WTC11 (cell line): ENCODE results near the gene BACE2. TPM values are rescaled to one million over a fixed set of nuclear protein-coding genes. Genes with fewer than 3 reads are reported as not detected.

Experiments used
- ATAC-seq: fragments of 200-7000 bp; cut with Tn5 transposase; 2 replicates; pipeline ENCODE4 v1.10.0; 2021; ENCODE audit warnings: mild to moderate bottlenecking, moderate library complexity
- CTCF ChIA-PET: fragments of 300-600 bp; sonication (Branson Sonifier 250); formaldehyde crosslinking; loops from one replicate; lab custom pipeline; 2021; ENCODE audit warnings: antibody characterized with exemption; lab: Charles Lee
- POLR2A ChIA-PET: fragments of 350-600 bp; sonication (Branson Sonifier 250); formaldehyde crosslinking; loops from one replicate; lab custom pipeline; 2021; ENCODE audit warnings: antibody characterized with exemption; lab: Charles Lee
- DNase-seq: peaks from one replicate; pipeline ENCODE4 v3.0.0; 2021; ENCODE audit warnings: low spot score
- H3K27ac Mint-ChIP-seq: 2 replicates; pipeline ENCODE4 v1.8.0; 2021; ENCODE audit warnings: mixed read lengths
- H3K27me3 Mint-ChIP-seq: 2 replicates; pipeline ENCODE4 v1.8.0; 2021; ENCODE audit warnings: low read depth, mild to moderate bottlenecking, moderate library complexity, mixed read lengths
- H3K36me3 Mint-ChIP-seq: 2 replicates; pipeline ENCODE4 v1.8.0; 2021; ENCODE audit warnings: mixed read lengths
- H3K4me1 Mint-ChIP-seq: 2 replicates; pipeline ENCODE4 v1.8.0; 2022; ENCODE audit warnings: mixed read lengths
- H3K4me3 Mint-ChIP-seq: 2 replicates; pipeline ENCODE4 v1.8.0; 2021; ENCODE audit warnings: mild to moderate bottlenecking, moderate library complexity, mixed read lengths
- H3K9me3 Mint-ChIP-seq: 2 replicates; pipeline ENCODE4 v1.8.0; 2021; ENCODE audit warnings: mixed read lengths
- AFF4 ChIP-seq: sonication (generic); formaldehyde crosslinking; IDR thresholded peaks from 2 replicates; pipeline ENCODE4 v1.8.1; 2023; ENCODE audit warnings: mild to moderate bottlenecking, missing genetic modification reagents, borderline replicate concordance
- ATF3 ChIP-seq: sonication (generic); formaldehyde crosslinking; conservative IDR thresholded peaks from 2 replicates; pipeline ENCODE4 v1.8.1; 2022; ENCODE audit warnings: mild to moderate bottlenecking, missing genetic modification reagents
- CBFB ChIP-seq: sonication (generic); formaldehyde crosslinking; IDR thresholded peaks from 2 replicates; pipeline ENCODE4 v1.8.1; 2022; ENCODE audit warnings: mild to moderate bottlenecking, low read depth, missing genetic modification reagents
- CREM ChIP-seq: sonication (generic); formaldehyde crosslinking; IDR thresholded peaks from 2 replicates; pipeline ENCODE4 v1.8.1; 2022; ENCODE audit warnings: mild to moderate bottlenecking, missing genetic modification reagents, moderate library complexity
- CTCF ChIP-seq: fragments of 200-600 bp; IDR thresholded peaks from 2 replicates; pipeline ENCODE4 v1.8.0; 2022; ENCODE audit warnings: antibody characterized with exemption
- ESRRA ChIP-seq: sonication (generic); formaldehyde crosslinking; IDR thresholded peaks from 2 replicates; pipeline ENCODE4 v1.8.1; 2022; ENCODE audit warnings: mild to moderate bottlenecking, missing genetic modification reagents, borderline replicate concordance
- FOXJ3 ChIP-seq: sonication (generic); formaldehyde crosslinking; IDR thresholded peaks from 2 replicates; pipeline ENCODE4 v1.9.0; 2021; ENCODE audit warnings: missing genetic modification reagents, mild to moderate bottlenecking, borderline replicate concordance
- FOXK1 ChIP-seq: sonication (generic); formaldehyde crosslinking; IDR thresholded peaks from 2 replicates; pipeline ENCODE4 v1.8.0; 2022; ENCODE audit warnings: mild to moderate bottlenecking, moderate library complexity, missing genetic modification reagents
- GABPB1 ChIP-seq: sonication (generic); formaldehyde crosslinking; IDR thresholded peaks from 2 replicates; pipeline ENCODE4 v1.8.1; 2023; ENCODE audit warnings: mild to moderate bottlenecking, missing genetic modification reagents
- HMGA2 ChIP-seq: fragments of 250-450 bp; sonication (Bioruptor Pico); IDR thresholded peaks from 2 replicates; pipeline ENCODE4 v1.4.0; 2021; ENCODE audit warnings: mild to moderate bottlenecking, moderate library complexity
- KAT7 ChIP-seq: sonication (generic); formaldehyde crosslinking; IDR thresholded peaks from 2 replicates; pipeline ENCODE4 v1.8.1; 2023; ENCODE audit warnings: missing genetic modification reagents, mild to moderate bottlenecking, borderline replicate concordance
- NFATC4 ChIP-seq: fragments of 250-450 bp; sonication (Bioruptor Pico); IDR thresholded peaks from 2 replicates; pipeline ENCODE4 v1.9.0; 2021; ENCODE audit warnings: mild to moderate bottlenecking
- NR3C1 ChIP-seq: sonication (generic); formaldehyde crosslinking; conservative IDR thresholded peaks from 2 replicates; pipeline ENCODE4 v1.8.1; 2023; ENCODE audit warnings: low read depth, mild to moderate bottlenecking, missing genetic modification reagents
- PRDM15 ChIP-seq: sonication (generic); formaldehyde crosslinking; IDR thresholded peaks from 2 replicates; pipeline ENCODE4 v1.8.0; 2022; ENCODE audit warnings: missing genetic modification reagents
- SMAD3 ChIP-seq: sonication (generic); formaldehyde crosslinking; IDR thresholded peaks from 2 replicates; pipeline ENCODE4 v1.8.0; 2022; ENCODE audit warnings: missing genetic modification reagents, mild to moderate bottlenecking, borderline replicate concordance
- TEAD4 ChIP-seq: sonication (generic); formaldehyde crosslinking; IDR thresholded peaks from 2 replicates; pipeline ENCODE4 v1.8.0; 2022; ENCODE audit warnings: mild to moderate bottlenecking, missing genetic modification reagents
- ZBTB21 ChIP-seq: sonication (generic); formaldehyde crosslinking; IDR thresholded peaks from 2 replicates; pipeline ENCODE4 v1.8.1; 2023; ENCODE audit warnings: mild to moderate bottlenecking, missing genetic modification reagents, borderline replicate concordance
- ZNF138 ChIP-seq: sonication (generic); formaldehyde crosslinking; conservative IDR thresholded peaks from 2 replicates; pipeline ENCODE4 v1.8.1; 2022; ENCODE audit warnings: mild to moderate bottlenecking, moderate library complexity, missing genetic modification reagents
- ZNF232 ChIP-seq: sonication (generic); formaldehyde crosslinking; IDR thresholded peaks from 2 replicates; pipeline ENCODE4 v1.8.0; 2022; ENCODE audit warnings: mild to moderate bottlenecking, missing genetic modification reagents
- ZNF317 ChIP-seq: sonication (generic); formaldehyde crosslinking; IDR thresholded peaks from 2 replicates; pipeline ENCODE4 v1.8.1; 2023; ENCODE audit warnings: low read depth, mild to moderate bottlenecking, moderate library complexity, missing genetic modification reagents, borderline replicate concordance
- ZNF416 ChIP-seq: fragments of 250-450 bp; sonication (Bioruptor Pico); IDR thresholded peaks from 2 replicates; pipeline ENCODE4 v1.9.0; 2021; ENCODE audit warnings: mild to moderate bottlenecking, inconsistent platforms
- ZNF671 ChIP-seq: fragments of 250-450 bp; sonication (Bioruptor Pico); IDR thresholded peaks from 2 replicates; pipeline ENCODE4 v1.8.0; 2021; ENCODE audit warnings: mild to moderate bottlenecking
- total RNA-seq: library from RNA; stranded (reverse); gene quantifications from 3 replicates; pipeline ENCODE4 v1.2.3, GENCODE V29; 2021

BACE2 gene
- total RNA-seq, 1 experiment from 2014 or later = 9.8 TPM

- Mint-ChIP-seq H3K9me3 (no peaks in the 10 kb centered on the region), H3K4me1 (peaks cover 21% of the 10 kb centered on the region), H3K27ac (no peak overlapping the region)
- peak; percentile 64 for ATAC-seq
- DNase-seq = peak; percentile 69
- CTCF ChIA-PET = interaction anchor here (0.7 to 6.4 kb wide), 24 partner anchors 10 to 608 kb away, joined by 3 to 48 read pairs (median 4); partner anchors contain the start of gene FAM3B
- POLR2A ChIA-PET = no interaction called here
- TF ChIP-seq ESRRA (CRISPR knock-in tag) (no peak), ZNF317 (no peak), SMAD3 (CRISPR knock-in tag) (no peak), CTCF (peak; percentile 39; the same call in 1 of the 2 replicates), TEAD4 (no peak), ZNF138 (CRISPR knock-in tag) (no peak)
- TF ChIP-seq, all 79 proteins: peak for 1
- Mint-ChIP-seq H3K36me3 (no peaks in the 10 kb centered on the region), H3K27me3 (peaks cover 35% of the 10 kb centered on the region), H3K4me3 (peak overlapping the region; percentile 31)
These were observed 2.5 kb downstream of the BACE2 start for GRCh38 chr21:41170442-41170841.

GRCh38 chr21:41170859-41171609, 3.1 kb downstream of the BACE2 start:
- H3K9me3 Mint-ChIP-seq = no peaks in the 10 kb centered on the region
- H3K4me1 Mint-ChIP-seq = peaks cover 25% of the 10 kb centered on the region
- ATAC-seq (no peak), DNase-seq (no peak)
- no peaks in the 10 kb centered on the region for H3K36me3 Mint-ChIP-seq
- CTCF ChIA-PET = interaction anchor here (0.7 to 6.4 kb wide), 22 partner anchors 9 to 607 kb away, joined by 3 to 48 read pairs (median 4); partner anchors contain the start of gene FAM3B
- peaks cover 29% of the 10 kb centered on the region for H3K27me3 Mint-ChIP-seq
- POLR2A ChIA-PET = no interaction called here
- TF ChIP-seq ZNF416 (CRISPR knock-in tag) (no peak), NR3C1 (CRISPR knock-in tag) (no peak), NFATC4 (CRISPR knock-in tag) (no peak), ZNF671 (no peak), FOXK1 (no peak), ZNF232 (no peak)
- no peak overlapping the region for H3K27ac Mint-ChIP-seq
- no peak overlapping the region for H3K4me3 Mint-ChIP-seq

- Mint-ChIP-seq H3K4me3 (no peak overlapping the region), H3K27ac (no peak overlapping the region), H3K36me3 (no peaks in the 10 kb centered on the region), H3K9me3 (no peaks in the 10 kb centered on the region), H3K27me3 (peaks cover 3% of the 10 kb centered on the region; the same call in 1 of the 2 replicates), H3K4me1 (peaks cover 14% of the 10 kb centered on the region)
- DNase-seq (no peak), ATAC-seq (no peak)
- ChIA-PET CTCF (interaction anchor here (1.2 to 1.5 kb wide), 2 partner anchors 9 to 26 kb away, joined by 3 to 7 read pairs; no protein-coding TSS in a partner anchor), POLR2A (no interaction called here)
- no peak for TF ChIP-seq AFF4
- TF ChIP-seq CREM (CRISPR knock-in tag) = no peak
- TF ChIP-seq GABPB1 (CRISPR knock-in tag) = no peak
- TF ChIP-seq FOXJ3 (CRISPR knock-in tag) = no peak
- no peak for TF ChIP-seq ATF3 (CRISPR knock-in tag)
- no peak for TF ChIP-seq HMGA2 (CRISPR knock-in tag)
- TF ChIP-seq CBFB (CRISPR knock-in tag) = no peak
- no peak for TF ChIP-seq KAT7 (CRISPR knock-in tag)
- no peak for TF ChIP-seq PRDM15 (CRISPR knock-in tag)
- no peak for TF ChIP-seq ZBTB21
These were observed 7.1 kb downstream of the BACE2 start for GRCh38 chr21:41175080-41175479.
